Stimulated activated CD4-positive, alpha-beta T cell treated with anti-CD3 and anti-CD28 coated beads, Interleukin-15, amount 100 ng/mL, for 1 hour (primary cell): ENCODE measurements around the gene UBQLN1.
"Not testable (repeated sequence)": the region's sequence is repeated elsewhere in the genome, so short reads cannot be mapped to it uniquely, and the experiment has no call there.

Experiments
- DNase-seq, 2 donors: peaks; one replicate each; pipeline ENCODE4 v3.0.0-alpha.2; 2020; ENCODE audit warnings: low read depth in 1 of 2, low spot score in 1 of 2

The UBQLN1 gene

DNA sequence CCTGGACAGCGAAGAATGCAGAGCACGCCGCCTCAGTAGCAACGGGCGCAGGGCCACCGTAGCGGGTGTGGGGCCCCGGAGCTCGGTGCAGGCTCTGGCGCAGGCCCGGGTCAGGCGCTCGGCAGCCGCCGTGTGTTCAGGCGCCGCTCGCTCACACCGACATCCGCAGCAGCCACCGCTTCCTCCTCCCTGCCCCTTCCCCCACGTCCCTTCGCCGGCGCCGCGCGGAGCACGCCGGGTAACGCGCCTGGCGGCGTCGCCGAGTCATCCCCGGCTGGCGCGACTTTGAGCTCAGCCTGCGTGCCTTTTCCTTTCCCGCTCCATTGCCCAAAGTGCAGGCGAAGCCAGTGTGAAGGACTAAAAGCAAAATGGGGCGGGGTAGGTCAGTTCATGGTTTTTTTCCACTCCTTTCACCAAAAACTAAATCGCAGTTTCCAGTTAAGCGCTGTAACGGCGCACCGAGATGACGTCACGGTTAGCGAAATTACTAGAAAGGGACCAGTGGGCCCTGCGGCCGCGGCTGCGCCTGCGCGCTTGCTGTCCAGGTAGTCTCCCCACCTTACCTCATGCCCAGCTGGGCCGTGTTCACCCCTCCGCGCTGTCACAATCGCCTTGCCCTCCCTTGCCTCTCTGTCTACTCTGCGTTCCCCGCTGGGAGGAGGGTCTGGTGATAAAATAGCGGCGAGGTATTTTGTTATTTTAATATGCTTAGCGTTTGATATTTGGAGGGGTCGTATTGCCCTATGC is at the start of gene UBQLN1:
Gene UBQLN1, minus strand, starts transcription at position 191 of the 747 bp plus-strand sequence. CDS start 279 bp downstream, outside the sequence.
- DNase-seq = peak; percentile 81

DNA sequence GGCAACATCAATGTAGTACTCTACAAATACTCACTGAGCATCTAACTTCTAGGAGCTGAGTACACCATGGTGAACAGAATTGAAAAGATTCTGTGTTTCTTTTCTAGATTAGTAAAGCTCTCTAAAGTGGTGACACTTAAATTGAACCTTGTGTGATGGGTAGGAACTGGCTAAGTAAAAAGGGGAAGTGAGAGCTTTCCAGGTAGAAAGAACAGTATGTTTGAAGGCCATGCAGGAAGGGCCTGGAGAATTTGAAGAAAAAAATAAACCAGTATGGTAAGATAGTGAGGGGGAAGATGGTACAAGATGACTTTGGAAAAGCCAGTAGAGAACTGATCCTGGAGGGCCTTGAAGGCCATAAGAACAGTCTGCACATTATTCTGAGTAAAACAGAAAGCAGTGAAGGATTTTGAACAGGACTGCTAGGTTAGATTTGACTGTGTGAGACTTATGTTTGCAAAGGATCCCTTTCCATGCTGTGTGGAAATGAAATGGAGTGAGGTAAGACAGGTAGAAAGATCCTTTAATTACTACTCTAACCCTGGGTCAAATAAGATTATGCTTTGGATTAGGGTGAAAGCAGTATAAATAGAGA is 46.7 kb upstream of the UBQLN1 start:
- no peak for DNase-seq

DNA sequence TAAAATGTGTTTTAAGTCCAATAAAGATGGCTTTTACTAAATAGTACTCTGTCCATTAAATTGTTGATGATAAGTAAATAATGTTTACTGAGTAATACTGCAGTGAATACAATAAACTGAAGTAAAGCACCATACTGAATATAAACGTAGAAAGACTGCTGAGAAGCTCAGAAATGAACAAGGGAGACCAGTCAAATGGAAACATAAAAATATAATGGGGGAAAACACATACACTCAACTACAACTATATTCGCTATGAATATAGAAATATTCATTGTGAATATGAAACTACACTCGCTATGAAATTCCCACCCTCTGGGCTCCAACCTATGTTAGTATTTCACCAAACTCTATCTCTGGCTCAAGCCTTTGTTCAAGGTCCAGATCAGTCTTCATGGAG is 41.9 kb upstream of the UBQLN1 start:
- no peak for DNase-seq

DNA sequence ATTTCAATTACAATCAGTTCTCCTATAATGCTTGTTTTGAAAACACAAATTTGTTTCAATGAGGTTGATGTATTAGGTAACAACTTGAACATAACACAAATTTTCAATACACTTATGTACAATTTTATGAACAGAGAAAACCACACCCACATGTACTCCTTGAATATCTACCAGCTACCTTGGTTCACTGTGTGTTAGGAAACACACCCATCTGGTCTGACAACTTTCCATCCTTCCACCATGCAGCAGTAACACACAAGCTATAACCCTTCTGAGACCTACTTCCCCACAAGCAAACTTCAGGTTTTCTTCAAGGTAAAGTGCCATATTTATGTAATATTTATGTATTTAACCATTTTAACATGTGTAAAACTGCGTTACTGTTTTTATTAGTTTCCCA is 36.4 kb upstream of the UBQLN1 start:
- no peak for DNase-seq

DNA sequence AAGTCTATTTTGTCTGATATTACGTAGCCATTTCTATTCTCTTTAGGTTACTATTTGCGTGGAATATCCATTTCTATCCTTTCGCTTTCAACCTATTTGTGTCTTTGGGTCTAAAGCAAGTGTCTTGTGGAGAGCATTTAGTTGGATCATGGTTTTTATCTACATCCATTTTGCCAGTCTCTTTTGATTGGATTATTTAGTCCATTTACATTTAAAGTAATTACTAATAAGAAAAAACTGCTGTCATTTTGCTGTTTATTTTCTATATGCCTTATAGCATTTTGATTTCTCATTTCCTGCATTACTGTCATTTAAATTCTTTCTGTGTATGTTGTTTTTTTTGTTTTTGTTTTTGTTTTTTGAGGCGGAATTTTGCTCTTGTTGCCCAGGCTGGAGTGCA is 26.0 kb upstream of the UBQLN1 start:
- DNase-seq = no peak

DNA sequence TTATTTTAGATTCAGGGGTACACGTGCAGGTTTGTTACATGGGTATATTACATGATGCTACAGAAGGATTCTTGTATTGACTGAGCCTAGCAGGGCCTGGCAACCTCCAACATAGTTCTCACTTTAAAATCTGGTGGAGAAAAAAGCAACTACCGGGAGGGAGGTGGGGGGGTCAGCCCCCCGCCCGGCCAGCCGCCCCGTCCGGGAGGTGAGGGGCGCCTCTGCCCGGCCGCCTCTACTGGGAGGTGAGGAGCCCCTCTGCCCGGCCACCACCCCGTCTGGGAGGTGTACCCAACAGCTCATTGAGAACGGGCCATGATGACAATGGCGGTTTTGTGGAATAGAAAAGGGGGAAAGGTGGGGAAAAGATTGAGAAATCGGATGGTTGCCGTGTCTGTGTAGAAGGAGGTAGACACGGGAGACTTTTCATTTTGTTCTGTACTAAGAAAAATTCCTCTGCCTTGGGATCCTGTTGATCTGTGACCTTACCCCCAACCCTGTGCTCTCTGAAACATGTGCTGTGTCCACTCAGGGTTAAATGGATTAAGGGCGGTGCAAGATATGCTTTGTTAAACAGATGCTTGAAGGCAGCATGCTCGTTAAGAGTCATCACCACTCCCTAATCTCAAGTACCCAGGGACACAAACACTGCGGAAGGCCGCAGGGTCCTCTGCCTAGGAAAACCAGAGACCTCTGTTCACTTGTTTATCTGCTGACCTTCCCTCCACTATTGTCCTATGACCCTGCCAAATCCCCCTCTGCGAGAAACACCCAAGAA is 21.0 kb upstream of the UBQLN1 start:
- DNase-seq = not testable (repeated sequence)

DNA sequence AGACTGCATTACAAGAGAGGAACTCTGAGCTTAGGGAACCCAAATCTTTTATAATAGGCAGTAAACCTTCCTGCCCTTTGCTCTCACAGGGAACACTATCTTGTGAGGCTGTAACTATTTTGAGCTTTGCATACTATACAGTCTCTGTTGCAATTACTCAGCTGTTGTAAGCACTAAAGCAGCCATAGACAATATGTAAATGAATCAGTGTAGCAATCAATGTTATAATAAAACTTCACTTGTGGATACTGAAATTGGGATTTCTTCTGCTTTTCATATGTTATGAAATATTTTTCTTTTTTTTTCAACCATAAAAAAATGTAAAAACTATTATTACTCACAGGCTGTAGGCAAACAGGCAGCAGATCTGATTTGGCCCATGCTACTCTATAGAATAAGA is 16.7 kb upstream of the UBQLN1 start:
- DNase-seq = no peak

DNA sequence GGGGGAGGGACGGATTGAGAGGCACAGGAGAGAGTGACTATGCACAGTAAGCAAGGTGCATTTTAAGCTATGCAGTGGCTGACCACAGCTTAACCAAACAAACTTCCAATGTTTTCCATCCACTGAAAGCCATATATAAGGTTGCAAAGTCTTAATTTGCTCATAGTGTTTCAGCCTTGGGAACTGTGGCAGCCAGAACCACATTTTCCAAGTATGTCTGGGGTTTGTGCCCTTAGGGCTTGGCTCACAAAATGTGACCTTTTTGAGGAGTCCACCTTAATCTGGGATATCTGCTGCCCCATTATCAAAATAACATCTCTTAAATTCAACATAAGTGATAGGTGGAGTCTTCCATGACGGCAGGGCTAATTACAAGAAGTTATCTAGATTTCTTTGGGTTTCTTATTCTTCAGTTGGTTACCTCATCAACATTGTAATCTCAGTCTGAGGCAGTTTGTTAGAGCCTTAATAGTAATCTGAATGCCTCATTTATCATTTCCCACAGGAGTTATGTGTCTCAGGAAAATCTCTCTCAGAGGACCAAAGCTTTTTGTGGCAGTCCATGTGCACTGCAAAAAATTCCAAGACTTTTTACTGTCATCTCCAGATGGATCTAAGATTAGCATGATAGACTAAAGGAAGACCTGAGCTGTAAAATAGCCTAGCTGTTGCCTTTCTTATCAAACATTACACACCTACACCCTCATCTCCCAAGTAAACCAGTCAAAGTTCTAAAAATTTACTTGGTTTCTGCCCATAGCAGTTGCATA is 15.2 kb upstream of the UBQLN1 start:
- no peak for DNase-seq

DNA sequence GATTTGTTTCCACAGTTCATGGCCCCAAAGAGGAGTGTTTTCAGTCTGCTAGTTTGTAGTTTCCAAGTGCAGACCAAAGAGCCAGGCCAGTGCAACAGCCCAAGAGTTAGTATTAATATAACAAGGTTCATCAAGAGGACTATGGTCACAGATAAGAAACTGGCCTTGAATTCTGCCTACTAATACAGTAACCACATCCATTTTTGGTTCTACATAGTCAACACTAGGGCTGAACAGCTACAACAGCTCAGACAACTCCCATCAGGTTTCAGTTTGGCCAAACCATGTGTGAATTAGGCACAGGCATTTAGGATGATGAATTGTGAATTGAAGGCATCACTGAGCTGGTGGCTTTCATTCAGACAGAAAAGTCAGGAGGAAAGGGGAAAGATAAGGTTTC is 13.8 kb upstream of the UBQLN1 start:
- no peak for DNase-seq

DNA sequence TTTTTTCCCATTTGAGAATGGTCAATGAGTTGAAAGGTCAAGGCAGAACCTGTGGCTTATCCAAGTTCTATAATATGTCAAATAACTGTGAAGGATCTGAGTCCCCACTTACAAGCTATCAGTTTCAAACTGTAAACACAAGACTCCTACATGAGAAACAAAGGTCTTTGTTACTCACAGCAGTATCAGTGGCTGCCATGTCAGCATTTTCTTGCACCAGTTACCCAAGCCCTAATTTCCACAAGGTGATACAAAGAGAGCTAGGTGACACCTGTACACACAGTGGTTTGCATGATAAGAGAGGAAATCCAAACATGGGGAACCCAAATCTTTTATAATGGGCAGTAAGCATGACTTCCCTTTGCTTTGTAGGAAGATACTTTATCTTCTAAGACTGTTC is 8.0 kb upstream of the UBQLN1 start:
- no peak for DNase-seq

DNA sequence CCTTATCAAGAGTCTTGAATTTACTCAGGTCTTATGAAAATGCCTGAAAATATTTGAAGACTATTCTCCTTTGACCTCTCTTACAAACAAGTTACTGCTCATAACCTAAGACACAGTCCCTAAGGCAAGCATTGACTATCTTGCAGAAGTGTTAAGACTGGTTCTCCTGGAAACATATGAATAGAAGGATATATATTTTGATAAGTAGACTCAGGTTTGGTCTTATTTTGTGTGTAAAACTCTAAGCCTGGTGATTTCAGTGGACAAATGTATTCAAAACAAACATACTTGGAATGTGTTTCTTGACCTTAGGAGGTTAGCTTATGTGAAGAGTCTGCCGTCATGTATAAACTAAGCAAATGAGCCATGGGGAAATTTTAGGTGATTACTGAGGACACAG is 7.5 kb upstream of the UBQLN1 start:
- no peak for DNase-seq

DNA sequence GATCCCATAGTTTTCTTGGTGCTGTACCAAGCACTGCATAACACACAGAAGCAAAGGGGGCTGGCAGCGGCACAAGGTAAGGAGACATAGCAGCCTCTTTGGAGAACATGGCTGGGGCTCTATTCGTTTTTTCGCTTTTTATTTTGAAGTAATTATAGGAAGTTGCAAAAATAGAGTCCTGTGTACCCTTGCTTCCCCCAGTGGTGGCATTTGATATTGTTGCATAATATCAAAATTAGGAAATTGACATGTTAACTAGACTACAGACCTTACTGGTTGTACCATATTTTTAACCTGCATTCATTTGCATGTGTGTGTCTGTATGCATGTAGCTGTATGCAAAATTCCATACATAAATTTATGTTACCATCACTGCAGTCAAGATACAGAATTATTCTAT is 6.6 kb upstream of the UBQLN1 start:
- DNase-seq = no peak

DNA sequence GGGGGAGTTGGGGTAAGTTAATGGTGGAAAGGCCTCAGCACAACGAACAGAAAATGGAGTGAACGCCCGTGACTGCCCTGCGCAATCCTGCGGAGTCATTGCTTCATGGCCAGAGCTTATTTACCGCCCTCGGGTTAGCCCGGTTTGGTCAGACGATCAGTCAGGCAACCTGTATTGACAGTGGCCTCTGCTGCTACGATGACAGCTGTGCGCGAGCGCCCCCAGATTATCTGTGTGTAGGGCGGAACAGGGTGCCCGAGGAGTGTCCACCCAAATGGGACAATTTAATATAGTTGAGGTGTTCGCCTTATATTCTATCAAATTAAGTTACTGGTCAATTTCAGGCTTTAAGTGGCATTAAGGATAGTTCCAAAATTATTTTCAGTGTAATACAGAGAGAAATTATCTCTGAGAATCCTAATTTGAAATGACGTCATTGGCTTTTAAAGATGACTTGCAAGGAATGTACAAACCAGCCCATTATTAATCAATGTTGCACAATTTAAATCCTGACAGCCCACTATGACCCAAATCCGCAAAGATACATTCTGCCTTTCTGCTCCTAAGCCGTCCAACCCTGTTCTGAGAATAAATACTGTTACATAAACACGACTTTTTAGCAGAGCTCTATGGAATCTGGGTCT is 879 bp upstream of the UBQLN1 start:
- DNase-seq = peak; percentile 15 to 31

DNA sequence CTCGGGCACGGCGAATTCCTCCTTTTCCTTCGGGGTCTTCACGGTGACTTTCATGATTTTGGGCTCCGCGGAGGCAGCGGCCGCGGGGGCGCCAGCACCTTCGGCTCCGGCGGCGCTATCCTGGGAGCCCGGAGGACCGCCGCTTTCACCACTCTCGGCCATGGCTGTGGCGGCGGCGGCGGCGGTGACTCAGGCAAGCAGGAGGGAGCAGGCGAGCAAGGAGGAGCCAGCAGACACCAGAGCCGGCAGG is 315 bp downstream of the UBQLN1 start:
- DNase-seq = peak in 1 of 2 donors; percentile 59

DNA sequence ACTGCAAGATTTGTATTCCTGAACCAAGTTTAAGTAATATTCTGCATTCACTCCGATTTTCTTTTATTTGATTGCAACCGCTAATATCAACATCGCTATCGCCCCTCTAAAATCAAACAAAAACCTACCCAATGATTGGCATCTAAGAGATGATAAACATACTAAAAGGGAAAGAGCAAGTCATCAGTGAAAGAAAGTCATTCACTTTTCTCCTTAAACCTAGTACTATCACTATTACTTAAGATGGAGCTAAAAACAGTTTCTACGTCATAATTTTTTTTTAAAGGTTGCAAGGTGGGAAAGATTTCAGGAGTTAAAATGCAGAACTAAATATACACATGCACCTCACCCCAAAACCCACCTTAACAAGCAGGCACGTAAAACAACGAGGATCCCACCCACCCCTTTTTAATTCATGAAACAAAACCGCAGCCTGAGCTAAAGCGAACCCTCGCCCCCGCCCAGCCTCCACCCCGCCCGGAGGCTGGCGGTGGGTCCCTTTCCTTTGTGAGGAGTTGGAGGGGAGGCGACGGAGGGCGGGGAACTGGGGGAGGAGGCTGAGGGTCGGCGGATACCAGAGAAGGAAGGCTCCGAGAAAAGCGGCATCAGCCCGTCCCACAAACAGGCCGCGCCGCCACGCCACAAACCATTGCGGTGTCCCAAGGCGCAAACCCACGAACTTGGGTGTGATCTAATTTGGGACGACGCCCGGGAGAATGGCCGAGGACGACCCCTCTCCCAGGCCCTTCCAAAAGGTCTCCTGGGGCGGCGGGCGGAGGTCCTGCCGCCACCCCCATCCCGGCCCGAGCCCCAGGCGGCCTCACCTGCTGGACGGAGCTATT is 861 bp downstream of the UBQLN1 start:
- peak; percentile 18 to 54 for DNase-seq

DNA sequence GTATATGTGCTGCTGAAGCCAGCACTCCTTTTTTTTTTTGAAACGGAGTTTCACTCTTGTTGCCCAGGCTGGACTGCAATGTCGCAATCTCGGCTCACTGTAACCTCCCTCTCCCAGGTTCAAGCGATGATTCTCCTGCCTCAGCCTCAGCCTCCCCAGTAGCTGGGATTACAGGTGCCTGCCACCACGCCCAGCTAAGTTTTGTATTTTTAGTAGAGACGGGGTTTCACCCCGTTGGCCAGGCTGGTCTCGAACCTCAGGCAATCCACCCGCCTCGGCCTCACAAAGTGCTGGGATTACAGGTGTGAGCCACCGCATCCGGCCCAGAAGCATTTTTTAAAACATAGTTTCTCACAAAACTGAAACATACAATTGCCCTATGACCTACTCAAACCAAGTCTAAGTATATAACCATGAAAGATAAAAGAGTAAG is 2.5 kb downstream of the UBQLN1 start:
- not testable (repeated sequence) for DNase-seq

DNA sequence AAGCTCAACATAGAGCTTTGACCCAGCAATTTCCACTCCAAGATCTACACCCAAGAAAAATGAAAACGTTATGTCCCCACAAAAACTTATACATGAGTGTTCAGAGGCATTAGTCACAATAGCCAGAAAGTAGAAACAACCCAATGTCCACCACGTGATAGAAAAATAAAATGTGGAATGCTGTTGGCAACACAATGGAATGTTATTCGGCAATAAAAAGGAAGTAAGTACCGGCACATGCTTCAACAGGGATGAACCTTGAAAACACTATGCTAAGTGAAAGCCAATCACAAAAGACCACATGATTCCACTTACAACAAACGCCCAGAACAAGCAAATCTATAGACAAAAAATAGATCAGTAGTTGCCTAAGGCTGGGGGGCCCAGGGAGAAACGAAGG is 6.0 kb downstream of the UBQLN1 start:
- DNase-seq = no peak

DNA sequence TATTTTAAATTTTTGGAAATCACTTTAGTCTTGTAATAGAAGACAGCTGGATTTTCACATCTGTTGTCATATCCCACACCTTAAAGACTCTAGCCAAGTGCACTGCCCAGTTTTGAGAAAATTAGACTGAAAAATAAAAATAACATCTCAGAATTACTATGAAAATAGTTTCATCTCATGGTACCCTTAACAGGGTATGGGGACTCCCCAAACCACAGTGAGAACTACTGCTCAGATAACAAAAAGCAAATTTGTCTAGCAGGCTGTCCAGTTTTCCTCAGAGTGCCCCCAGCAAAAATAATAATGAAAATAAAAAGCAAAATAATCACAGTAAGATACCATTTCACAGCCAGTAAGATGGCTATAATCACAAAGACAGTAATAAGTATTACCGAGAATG is 6.5 kb downstream of the UBQLN1 start:
- no peak for DNase-seq

DNA sequence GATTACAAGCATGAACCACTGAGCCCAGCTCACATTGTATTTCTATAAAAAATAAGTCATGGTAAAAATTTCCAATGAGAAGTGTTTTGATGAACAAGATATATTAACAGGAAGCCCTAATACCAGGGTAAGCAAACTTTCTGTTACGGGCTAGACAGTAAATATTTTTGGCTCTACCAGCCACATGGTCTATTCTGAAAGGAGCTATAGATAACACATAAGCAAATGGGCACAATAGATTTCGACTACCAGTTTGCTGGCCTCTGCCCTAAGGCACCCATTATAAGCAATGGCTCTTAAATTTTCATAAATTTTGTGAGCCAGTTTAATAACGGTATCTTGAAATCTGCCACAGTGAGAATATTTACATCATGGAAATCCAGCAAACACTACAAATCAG is 8.1 kb downstream of the UBQLN1 start:
- no peak for DNase-seq

DNA sequence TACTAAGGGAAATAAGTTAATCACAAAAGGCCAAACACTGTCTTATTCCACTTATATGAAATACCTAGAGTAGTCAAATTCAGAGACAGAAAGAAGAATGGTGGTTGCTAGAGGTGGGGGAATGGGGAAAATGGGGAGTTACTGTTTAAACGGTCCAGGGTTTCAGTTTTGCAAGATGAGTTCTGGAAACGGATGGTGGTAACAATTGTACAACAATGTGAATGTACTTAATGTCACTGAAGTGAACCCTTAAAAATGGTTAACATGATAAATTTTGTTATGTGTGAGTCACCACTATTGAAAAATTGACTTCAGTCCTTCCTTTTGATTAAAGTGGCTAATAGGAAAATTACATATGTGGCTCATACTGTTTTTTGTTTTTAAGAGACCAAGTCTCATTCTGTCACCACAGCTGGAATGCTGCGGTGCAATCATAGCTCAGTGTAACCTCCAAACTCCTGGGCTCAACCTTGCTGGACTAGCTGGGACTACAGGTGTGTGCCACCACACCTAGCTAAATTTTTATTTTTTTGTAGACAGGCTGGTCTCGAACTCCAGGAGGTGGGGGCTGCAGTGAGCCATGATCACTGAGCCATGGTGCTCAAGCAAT is 8.7 kb downstream of the UBQLN1 start:
- DNase-seq = no peak
